Trophoblast cell (in vitro differentiated cells and primary cell): ENCODE results near the gene EIF2AK2.

ENCODE experiments used
- DNase-seq, 2 donors: peaks; one replicate each; pipeline ENCODE4 v3.0.0-alpha.2; 2016
- H2AFZ ChIP-seq: 2 replicates; pipeline ENCODE4 v1.6.1; 2013; ENCODE audit warnings: low read length, moderate library complexity, mild to moderate bottlenecking; ENCODE audit not compliant: insufficient read depth, poor library complexity
- H2AK5ac ChIP-seq: 2 replicates; pipeline ENCODE4 v1.6.1; 2013; ENCODE audit warnings: mild to moderate bottlenecking, low read length
- H2BK120ac ChIP-seq: 2 replicates; pipeline ENCODE4 v1.6.1; 2013; ENCODE audit warnings: low read length, mild to moderate bottlenecking, moderate library complexity; ENCODE audit not compliant: insufficient read depth, poor library complexity
- H2BK12ac ChIP-seq: 2 replicates; pipeline ENCODE4 v1.6.1; 2013; ENCODE audit warnings: mild to moderate bottlenecking, low read length, moderate library complexity
- H2BK5ac ChIP-seq: 2 replicates; pipeline ENCODE4 v1.6.1; 2013; ENCODE audit warnings: low read length, low read depth, moderate library complexity, mild to moderate bottlenecking; ENCODE audit not compliant: poor library complexity
- H3K14ac ChIP-seq: 2 replicates; pipeline ENCODE4 v1.6.1; 2013; ENCODE audit warnings: mild to moderate bottlenecking, low read length
- H3K18ac ChIP-seq: 2 replicates; pipeline ENCODE4 v1.6.1; 2013; ENCODE audit warnings: mild to moderate bottlenecking, low read length
- H3K23ac ChIP-seq: 2 replicates; pipeline ENCODE4 v1.6.1; 2013; ENCODE audit warnings: low read length
- H3K27ac ChIP-seq: 2 replicates; pipeline ENCODE4 v1.5.1; 2013; ENCODE audit warnings: low read depth, mild to moderate bottlenecking, inconsistent platforms, low read length, moderate library complexity
- H3K27me3 ChIP-seq: 2 replicates; pipeline ENCODE4 v1.6.1; 2013; ENCODE audit warnings: inconsistent platforms, mild to moderate bottlenecking, low read length, moderate library complexity; ENCODE audit not compliant: insufficient read depth
- H3K36me3 ChIP-seq, 2 experiments: 1 replicate in 1 of 2; 2 replicates in 1 of 2; pipeline ENCODE4 v1.6.1; 2013; ENCODE audit warnings: low read length in 2 of 2, mild to moderate bottlenecking in 2 of 2, moderate library complexity in 1 of 2; ENCODE audit not compliant: insufficient read depth in 2 of 2, control insufficient read depth in 1 of 2
- H3K4ac ChIP-seq: 2 replicates; pipeline ENCODE4 v1.6.1; 2013; ENCODE audit warnings: low read depth, mild to moderate bottlenecking, low read length, moderate library complexity
- H3K4me1 ChIP-seq, 2 experiments: 1 replicate in 1 of 2; 2 replicates in 1 of 2; pipeline ENCODE4 v1.6.1; 2013; ENCODE audit warnings: low read length in 2 of 2, mild to moderate bottlenecking in 2 of 2, moderate library complexity in 1 of 2; ENCODE audit not compliant: insufficient read depth in 2 of 2, control insufficient read depth in 1 of 2
- H3K4me2 ChIP-seq: 2 replicates; pipeline ENCODE4 v1.6.1; 2013; ENCODE audit warnings: inconsistent platforms, mild to moderate bottlenecking, low read length, moderate library complexity
- H3K4me3 ChIP-seq: 2 replicates; pipeline ENCODE4 v1.5.1; 2013; ENCODE audit warnings: mild to moderate bottlenecking, low read depth, low read length, inconsistent platforms
- H3K79me1 ChIP-seq: one replicate; pipeline ENCODE4 v1.6.1; 2013; ENCODE audit warnings: low read length
- H3K79me2 ChIP-seq: 2 replicates; pipeline ENCODE4 v1.6.1; 2013; ENCODE audit warnings: low read length, mild to moderate bottlenecking; ENCODE audit not compliant: control insufficient read depth, insufficient read depth, poor library complexity
- H3K9ac ChIP-seq: 2 replicates; pipeline ENCODE4 v1.6.1; 2013; ENCODE audit warnings: mild to moderate bottlenecking, low read length
- H3K9me3 ChIP-seq: 2 replicates; pipeline ENCODE4 v1.6.1; 2013; ENCODE audit warnings: low read depth, mild to moderate bottlenecking, control low read depth, inconsistent platforms, low read length; ENCODE audit not compliant: insufficient read depth
- H4K12ac ChIP-seq: 2 replicates; pipeline ENCODE4 v1.6.1; 2013; ENCODE audit warnings: low read depth, mild to moderate bottlenecking, low read length, moderate library complexity
- H4K8ac ChIP-seq: 2 replicates; pipeline ENCODE4 v1.6.1; 2013; ENCODE audit warnings: low read depth, mild to moderate bottlenecking, low read length, moderate library complexity
- H4K91ac ChIP-seq: one replicate; pipeline ENCODE4 v1.6.1; 2013; ENCODE audit warnings: low read depth, mild to moderate bottlenecking, low read length, moderate library complexity
- WGBS: extraction: QIAGEN DNeasy Blood & Tissue Kit; methylation state at CpG from one replicate; pipeline ENCODE4 v1.1.7; 2013; ENCODE audit warnings: missing lambda C conversion rate; ENCODE audit not compliant: insufficient read length, insufficient coverage; ENCODE audit errors: extremely low coverage; 5-methylcytosine and 5-hydroxymethylcytosine counted together

The EIF2AK2 gene

DNA sequence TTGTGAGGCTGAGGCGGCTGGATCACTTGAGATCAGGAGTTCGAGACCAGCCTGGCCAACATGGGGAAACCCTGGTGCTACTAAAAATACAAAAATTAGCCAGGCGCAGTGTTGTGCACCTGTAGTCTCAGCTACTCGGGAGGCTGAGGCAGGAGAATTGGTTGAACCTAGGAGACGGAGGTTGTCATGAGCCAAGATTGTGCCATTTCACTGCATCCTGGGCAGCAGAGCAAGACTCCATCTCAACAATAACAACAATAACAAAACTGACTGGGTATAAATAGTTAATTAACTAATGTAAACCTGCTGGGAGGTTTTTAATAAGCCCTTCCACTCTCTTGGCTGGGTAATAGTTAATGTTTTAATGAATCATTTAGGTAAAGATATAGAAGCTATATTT, 23.9 kb upstream of the EIF2AK2 start:
- Histone ChIP-seq H4K91ac (no peak overlapping the region), H3K18ac (no peak overlapping the region), H4K8ac (no peak overlapping the region), H3K9ac (no peak overlapping the region), H3K36me3 (no peaks in the 10 kb centered on the region), H2AK5ac (no peak overlapping the region), H3K4me2 (no peak overlapping the region), H3K79me2 (no peaks in the 10 kb centered on the region), H2BK12ac (no peak overlapping the region), H3K4me3 (no peak overlapping the region), H2BK5ac (no peak overlapping the region), H4K12ac (no peak overlapping the region), H3K23ac (no peak overlapping the region), H2BK120ac (no peak overlapping the region), H3K27me3 (no peaks in the 10 kb centered on the region), H3K14ac (no peak overlapping the region), H3K9me3 (no peaks in the 10 kb centered on the region), H3K27ac (no peak overlapping the region), H3K79me1 (no peaks in the 10 kb centered on the region), H3K4ac (no peak overlapping the region), H2AFZ (no peak overlapping the region), H3K4me1 (peaks cover 0 to 3% of the 10 kb centered on the region in 2 experiments)
- no peak for DNase-seq
- WGBS: no CpG with 5 or more reads among the region's 5 CpGs

DNA sequence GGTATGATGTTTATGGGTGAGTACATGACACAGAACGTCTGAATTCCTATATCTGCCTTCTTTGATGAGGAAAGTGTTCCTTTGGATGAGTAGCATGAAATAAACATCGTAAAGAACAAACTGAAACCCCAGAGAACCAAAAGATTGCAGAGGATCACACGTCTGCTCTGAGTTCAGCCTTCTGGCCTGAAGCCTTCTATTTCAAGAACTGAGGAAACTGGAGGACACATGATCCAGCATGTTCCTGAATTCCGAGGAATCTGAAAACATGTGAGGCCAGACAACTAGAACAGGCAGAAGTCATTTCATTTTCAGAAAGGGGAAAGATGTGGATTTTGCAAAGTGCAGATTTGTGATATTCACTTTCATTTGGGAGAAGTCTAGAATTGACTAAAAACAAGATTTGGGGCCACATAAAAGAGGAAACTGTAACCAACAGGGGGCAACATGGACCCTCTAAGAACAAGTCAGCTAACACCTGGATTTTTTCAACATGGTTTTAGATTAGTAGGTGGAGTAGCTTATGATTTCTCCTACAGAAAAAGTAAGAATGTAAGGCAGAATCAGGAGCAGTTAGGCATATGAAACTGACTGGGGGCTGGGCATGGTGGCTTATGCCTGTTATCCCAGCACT, 23.3 kb upstream of the EIF2AK2 start:
- Histone ChIP-seq H4K8ac (no peak overlapping the region), H2BK5ac (no peak overlapping the region), H2AK5ac (no peak overlapping the region), H3K79me2 (no peaks in the 10 kb centered on the region), H3K18ac (no peak overlapping the region), H3K4me3 (no peak overlapping the region), H2BK12ac (no peak overlapping the region), H3K23ac (no peak overlapping the region), H3K36me3 (no peaks in the 10 kb centered on the region), H3K9ac (no peak overlapping the region), H3K27ac (no peak overlapping the region), H4K91ac (no peak overlapping the region), H3K79me1 (no peaks in the 10 kb centered on the region), H3K9me3 (no peaks in the 10 kb centered on the region), H3K14ac (no peak overlapping the region), H2AFZ (no peak overlapping the region), H3K4me2 (no peak overlapping the region), H2BK120ac (no peak overlapping the region), H3K27me3 (no peaks in the 10 kb centered on the region), H3K4me1 (peaks cover 0 to 3% of the 10 kb centered on the region in 2 experiments), H4K12ac (no peak overlapping the region), H3K4ac (no peak overlapping the region)
- no peak for DNase-seq
- WGBS: no CpG with 5 or more reads among the region's 4 CpGs

DNA sequence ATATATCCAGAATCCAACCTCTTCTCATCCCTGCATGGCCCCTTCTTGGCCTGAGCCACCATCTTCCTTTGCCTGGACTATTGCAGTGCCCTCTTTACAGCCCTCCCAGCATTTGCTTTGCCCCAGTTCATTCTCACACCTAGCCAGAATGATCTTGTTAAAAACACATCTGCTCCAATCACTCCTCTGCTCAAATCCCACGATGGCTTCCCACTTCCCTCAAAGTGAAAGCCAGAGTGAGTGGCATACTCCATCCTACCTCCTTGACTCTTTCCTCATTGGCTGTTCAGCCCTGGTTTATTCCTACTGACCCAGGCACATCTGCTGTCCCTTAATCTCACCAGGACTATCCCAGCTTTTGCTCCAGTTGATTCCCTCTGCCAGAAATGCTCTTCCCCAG, 17.0 kb upstream of the EIF2AK2 start:
- Histone ChIP-seq H3K79me1 (no peaks in the 10 kb centered on the region), H3K9me3 (no peaks in the 10 kb centered on the region), H3K27ac (no peak overlapping the region), H3K23ac (no peak overlapping the region), H3K79me2 (no peaks in the 10 kb centered on the region), H4K8ac (no peak overlapping the region), H3K14ac (no peak overlapping the region), H3K4ac (no peak overlapping the region), H3K4me2 (no peak overlapping the region), H3K4me3 (no peak overlapping the region), H2AK5ac (no peak overlapping the region), H4K12ac (no peak overlapping the region), H2BK5ac (no peak overlapping the region), H3K4me1 (no peaks in the 10 kb centered on the region), H3K36me3 (no peaks in the 10 kb centered on the region), H4K91ac (no peak overlapping the region), H3K18ac (no peak overlapping the region), H2BK12ac (no peak overlapping the region), H3K27me3 (no peaks in the 10 kb centered on the region), H2AFZ (no peak overlapping the region), H2BK120ac (no peak overlapping the region), H3K9ac (no peak overlapping the region)
- DNase-seq: no peak
- no CpG with 5 or more reads among the region's 1 CpG for WGBS

DNA sequence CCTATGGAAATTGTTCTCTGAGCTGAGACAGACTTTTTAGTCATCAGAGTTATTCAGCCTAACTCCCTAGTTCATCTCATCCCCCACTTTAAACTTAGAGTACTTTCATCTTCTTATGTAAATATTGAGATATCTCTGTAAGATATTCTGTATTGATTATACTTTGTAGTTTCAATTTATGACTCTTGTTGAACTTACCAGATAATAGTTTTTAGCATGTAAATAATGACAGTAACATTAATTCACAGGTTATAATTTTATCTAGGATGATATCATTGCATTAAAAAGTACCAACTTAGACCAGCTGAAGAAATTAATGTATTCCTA, 14.8 kb upstream of the EIF2AK2 start:
- H3K14ac ChIP-seq: no peak overlapping the region
- no peak overlapping the region for H2AFZ ChIP-seq
- no peaks in the 10 kb centered on the region for H3K79me2 ChIP-seq
- no peak overlapping the region for H4K8ac ChIP-seq
- no peak overlapping the region for H3K27ac ChIP-seq
- H3K9me3 ChIP-seq: no peaks in the 10 kb centered on the region
- H4K91ac ChIP-seq: no peak overlapping the region
- H3K9ac ChIP-seq: no peak overlapping the region
- no peak overlapping the region for H2BK5ac ChIP-seq
- H3K79me1 ChIP-seq: no peaks in the 10 kb centered on the region
- H2BK12ac ChIP-seq: no peak overlapping the region
- H2BK120ac ChIP-seq: no peak overlapping the region
- H3K23ac ChIP-seq: no peak overlapping the region
- no peak overlapping the region for H3K4me3 ChIP-seq
- H4K12ac ChIP-seq: no peak overlapping the region
- H3K27me3 ChIP-seq: no peaks in the 10 kb centered on the region
- H3K36me3 ChIP-seq: no peaks in the 10 kb centered on the region
- no peak overlapping the region for H3K4ac ChIP-seq
- no peak for DNase-seq
- no peaks in the 10 kb centered on the region for H3K4me1 ChIP-seq
- no peak overlapping the region for H2AK5ac ChIP-seq
- H3K4me2 ChIP-seq: no peak overlapping the region
- no peak overlapping the region for H3K18ac ChIP-seq
